SU-DHL-6 (cell line): ENCODE data around the gene GMEB2.

ENCODE experiments used
- CTCF ChIP-seq: fragments of 200-600 bp; sonication (generic); IDR thresholded peaks from one replicate; pipeline ENCODE4 v1.5.1; 2017; ENCODE audit warnings: antibody characterized with exemption, mild to moderate bottlenecking, low read length, moderate library complexity; ENCODE audit not compliant: insufficient read depth, poor library complexity, severe bottlenecking
- EZH2phosphoT487 ChIP-seq: fragments of 200-600 bp; sonication (generic), shearing (Covaris generic); conservative IDR thresholded peaks from 2 replicates; pipeline ENCODE4 v1.6.1; 2018; ENCODE audit warnings: mild to moderate bottlenecking, antibody characterized with exemption, low read length, moderate library complexity, mixed read lengths

GRCh38 chr20:63627751-63628245, 897 bp upstream of the GMEB2 start:
- TF ChIP-seq CTCF: no peak
- TF ChIP-seq EZH2phosphoT487: no peak
